A549 (cell line): Measurements from ENCODE around the gene DUSP28.

ENCODE experiments used
- EP300 ChIP-seq, 2 experiments: fragments of >200 bp; sonication (Bioruptor Twin); formaldehyde crosslinking; IDR thresholded peaks; 2 replicates in 1 of 2; 3 replicates in 1 of 2; pipeline ENCODE4 v1.6.1; 2016 to 2017
- JUNB ChIP-seq: fragments of >200 bp; sonication (Bioruptor Twin); formaldehyde crosslinking; IDR thresholded peaks from 2 replicates; pipeline ENCODE4 v1.6.1; 2016
- POLR2A ChIP-seq: IDR thresholded peaks from 2 replicates; pipeline ENCODE4 v1.6.1; 2012; ENCODE audit warnings: mild to moderate bottlenecking, low read length
- RAD21 ChIP-seq, 2 experiments: fragments of >200 bp in 1 of 2; sonication (Bioruptor Twin) in 1 of 2; formaldehyde crosslinking in 1 of 2; IDR thresholded peaks in 1 of 2; conservative IDR thresholded peaks in 1 of 2; 2 replicates in 1 of 2; 3 replicates in 1 of 2; pipeline ENCODE4 v1.6.1; 2012 to 2018; ENCODE audit warnings: inconsistent platforms in 1 of 2
- TF ChIP-seq, protein P1 (sequence below): fragments of >200 bp; sonication (Bioruptor Twin); formaldehyde crosslinking; IDR thresholded peaks from 3 replicates; pipeline ENCODE4 v1.6.1; 2016

DNA sequence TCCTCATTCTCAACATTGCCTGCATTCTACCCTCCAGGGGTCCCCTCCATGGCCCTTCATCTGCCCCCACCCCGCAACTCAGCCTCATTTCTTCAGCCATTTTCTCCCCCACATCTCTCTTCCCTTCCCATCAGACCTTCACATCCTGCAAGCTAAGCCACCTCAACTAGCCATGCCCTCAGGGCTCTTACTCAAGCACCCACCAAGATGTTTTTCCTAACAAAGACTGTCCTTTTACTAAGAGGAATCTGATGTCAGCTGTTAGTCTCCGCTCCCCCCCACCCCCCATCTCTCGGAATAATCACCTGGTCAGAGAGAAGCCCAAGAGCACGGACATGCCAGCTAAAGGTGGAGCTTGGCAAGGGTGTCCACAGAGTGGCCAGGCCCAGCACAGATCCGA lies 21.7 kb downstream of the DUSP28 start:
- TF ChIP-seq POLR2A: no peak
- no peak for TF ChIP-seq EP300 (IDR thresholded peaks at IDR 0.05)
- no peak for TF ChIP-seq JUNB
- TF ChIP-seq, protein P1, sequence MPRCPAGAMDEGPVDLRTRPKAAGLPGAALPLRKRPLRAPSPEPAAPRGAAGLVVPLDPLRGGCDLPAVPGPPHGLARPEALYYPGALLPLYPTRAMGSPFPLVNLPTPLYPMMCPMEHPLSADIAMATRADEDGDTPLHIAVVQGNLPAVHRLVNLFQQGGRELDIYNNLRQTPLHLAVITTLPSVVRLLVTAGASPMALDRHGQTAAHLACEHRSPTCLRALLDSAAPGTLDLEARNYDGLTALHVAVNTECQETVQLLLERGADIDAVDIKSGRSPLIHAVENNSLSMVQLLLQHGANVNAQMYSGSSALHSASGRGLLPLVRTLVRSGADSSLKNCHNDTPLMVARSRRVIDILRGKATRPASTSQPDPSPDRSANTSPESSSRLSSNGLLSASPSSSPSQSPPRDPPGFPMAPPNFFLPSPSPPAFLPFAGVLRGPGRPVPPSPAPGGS: no peak
- no peak for TF ChIP-seq RAD21 (conservative IDR thresholded peaks at IDR 0.05 in 1 of 2, IDR thresholded peaks at IDR 0.05 in 1 of 2)
